SK-N-SH treated with all-trans-retinoic acid at 6 μM for 48 hours (cell line): Measurements from ENCODE around the gene TSBP1.

Source experiments
- CSDC2 ChIP-seq: fragments of 250-450 bp; sonication (Bioruptor Pico); IDR thresholded peaks from 2 replicates; pipeline ENCODE4 v1.5.0; 2020; ENCODE audit warnings: mild to moderate bottlenecking, moderate library complexity
- ISL1 ChIP-seq: fragments of 250-450 bp; sonication (Bioruptor Pico); IDR thresholded peaks from 2 replicates; pipeline ENCODE4 v2.1.2; 2022; ENCODE audit warnings: mild to moderate bottlenecking, moderate library complexity
- SNAI2 ChIP-seq: fragments of 250-450 bp; sonication (Bioruptor Pico); IDR thresholded peaks from 2 replicates; pipeline ENCODE4 v1.5.0; 2020; ENCODE audit warnings: mild to moderate bottlenecking, moderate library complexity
- TF ChIP-seq, protein P1 (sequence below): fragments of 250-450 bp; sonication (Bioruptor Pico); IDR thresholded peaks from 2 replicates; pipeline ENCODE4 v1.5.1; 2020; ENCODE audit warnings: low read depth, mild to moderate bottlenecking, moderate library complexity

DNA sequence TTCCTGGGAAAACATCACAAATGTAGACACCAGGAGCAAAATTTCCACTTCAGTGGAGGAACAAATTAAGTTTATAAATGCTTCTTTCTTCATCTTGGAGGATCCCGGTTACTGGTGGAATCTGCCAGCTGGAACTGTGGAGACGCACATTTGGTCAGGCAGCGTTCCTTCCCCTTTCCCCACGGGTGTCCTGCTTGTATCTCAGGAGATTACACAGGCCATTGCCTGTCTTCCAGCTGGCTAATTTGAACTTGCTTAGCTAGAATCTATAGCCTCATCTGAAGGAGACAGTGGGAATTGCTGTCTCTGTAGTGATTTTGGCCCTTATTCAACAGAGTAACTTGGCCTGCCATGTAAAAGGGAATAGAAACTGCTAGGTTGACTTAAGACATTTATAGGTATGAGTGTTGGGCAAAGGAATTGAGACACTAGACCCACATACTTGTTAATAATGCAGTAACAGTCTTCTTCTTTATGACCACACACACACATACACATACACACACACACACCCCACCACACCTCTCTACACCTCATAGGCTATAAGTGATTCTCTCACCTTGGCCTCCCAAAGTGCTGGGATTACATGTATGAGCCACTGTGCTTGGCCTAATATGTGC lies 34.4 kb downstream of the TSBP1 start:
- TF ChIP-seq CSDC2 (no peak), SNAI2 (CRISPR knock-in tag) (no peak), ISL1 (CRISPR knock-in tag) (no peak)
- TF ChIP-seq, protein P1, sequence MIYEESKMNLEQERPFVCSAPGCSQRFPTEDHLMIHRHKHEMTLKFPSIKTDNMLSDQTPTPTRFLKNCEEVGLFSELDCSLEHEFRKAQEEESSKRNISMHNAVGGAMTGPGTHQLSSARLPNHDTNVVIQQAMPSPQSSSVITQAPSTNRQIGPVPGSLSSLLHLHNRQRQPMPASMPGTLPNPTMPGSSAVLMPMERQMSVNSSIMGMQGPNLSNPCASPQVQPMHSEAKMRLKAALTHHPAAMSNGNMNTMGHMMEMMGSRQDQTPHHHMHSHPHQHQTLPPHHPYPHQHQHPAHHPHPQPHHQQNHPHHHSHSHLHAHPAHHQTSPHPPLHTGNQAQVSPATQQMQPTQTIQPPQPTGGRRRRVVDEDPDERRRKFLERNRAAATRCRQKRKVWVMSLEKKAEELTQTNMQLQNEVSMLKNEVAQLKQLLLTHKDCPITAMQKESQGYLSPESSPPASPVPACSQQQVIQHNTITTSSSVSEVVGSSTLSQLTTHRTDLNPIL (CRISPR knock-in tag): no peak
